ENCODE data around the gene KLHL6.

The KLHL6 gene

DNA sequence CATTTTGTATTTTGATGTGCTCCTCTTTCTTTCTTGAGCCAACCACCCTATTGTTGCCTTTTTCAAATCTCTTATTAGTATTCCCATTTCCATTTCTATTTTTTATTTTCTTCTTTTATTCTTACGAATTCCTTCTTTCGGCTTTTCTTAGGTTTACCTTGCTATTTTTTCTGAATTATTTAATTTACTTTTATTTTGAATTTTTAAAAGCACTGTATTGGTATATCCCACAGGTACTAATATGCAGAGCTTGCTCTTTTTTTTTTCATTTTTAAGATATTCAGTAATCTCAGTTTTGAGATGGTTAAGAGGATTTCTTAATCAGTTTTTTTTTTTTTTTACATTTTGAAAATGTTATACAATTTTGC, 108.7 kb downstream of the KLHL6 start:
- TF ChIP-seq GATA2 (IDR thresholded peaks at IDR 0.05; ENCODE audit: low read depth, low read length): no peak
- no peak for TF ChIP-seq GATA3 (IDR thresholded peaks at IDR 0.05; ENCODE audit: low read depth, low read length)

DNA sequence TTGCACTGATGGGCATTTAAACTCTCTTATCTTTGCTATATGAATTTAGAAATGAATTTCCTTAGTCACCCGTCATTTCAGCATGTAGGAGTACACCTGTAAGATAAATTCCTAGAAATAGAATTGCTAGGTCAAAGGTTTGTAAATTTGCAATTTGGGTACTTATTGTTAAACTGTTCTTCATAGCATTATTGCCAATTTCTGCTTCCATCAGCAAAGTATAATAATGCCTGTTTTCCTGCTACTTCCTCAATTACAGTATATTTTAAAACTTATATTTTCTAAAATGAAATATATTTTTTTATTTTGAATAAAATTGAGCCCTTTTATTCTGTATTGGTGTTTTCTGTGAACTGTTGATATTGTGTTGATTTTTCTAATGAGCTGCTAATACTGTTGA, 110.8 kb downstream of the KLHL6 start:
- TF ChIP-seq GATA2 (IDR thresholded peaks at IDR 0.05; ENCODE audit: low read depth, low read length) (no peak), GATA3 (IDR thresholded peaks at IDR 0.05; ENCODE audit: low read depth, low read length) (no peak)

DNA sequence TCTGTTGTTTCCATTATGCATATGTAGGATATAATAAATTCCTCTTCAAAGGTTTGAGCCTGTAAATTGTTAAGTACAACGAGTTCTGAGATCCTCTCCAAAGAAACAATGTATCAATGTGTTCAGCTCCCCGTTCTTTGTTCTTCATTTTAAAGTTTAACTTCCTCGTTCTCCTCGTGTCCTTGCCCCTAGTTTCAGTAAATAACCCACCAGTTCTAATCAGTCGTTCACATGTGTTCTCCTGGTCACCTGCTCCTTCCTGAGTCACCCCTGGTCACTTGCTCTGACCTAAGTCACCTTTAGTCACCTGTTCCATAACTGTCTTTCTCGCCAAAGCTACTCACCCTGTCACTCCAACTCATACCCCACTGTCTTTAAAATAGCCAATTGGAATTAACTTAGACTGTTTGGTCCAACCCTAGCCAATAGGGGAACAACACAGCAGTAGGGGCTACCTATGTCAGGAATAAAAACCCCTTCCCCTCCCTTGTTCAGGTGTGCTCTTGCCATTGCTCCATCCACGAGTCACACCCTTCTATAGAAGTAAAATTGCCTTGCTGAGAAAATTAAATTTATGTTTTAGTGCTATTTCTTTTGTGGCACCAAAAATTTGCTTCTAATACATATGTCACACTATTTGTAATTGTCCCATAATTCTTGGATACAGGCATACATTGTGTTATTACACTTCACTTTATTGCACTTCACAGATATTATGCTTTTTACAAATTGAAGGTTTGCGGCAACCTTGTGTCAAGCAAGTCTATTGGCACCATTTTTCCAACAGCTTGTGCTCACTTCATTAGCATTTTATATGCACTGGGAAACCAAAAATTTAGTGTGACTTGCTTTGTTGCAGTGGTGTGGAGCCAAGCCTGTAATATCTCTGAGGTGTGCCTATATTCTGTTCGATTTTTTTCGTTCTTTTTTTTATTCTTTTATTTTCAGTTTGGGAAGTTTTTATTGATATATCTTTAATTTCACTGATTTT, 111.8 kb downstream of the KLHL6 start:
- TF ChIP-seq GATA3 (IDR thresholded peaks at IDR 0.05; ENCODE audit: low read depth, low read length) (no peak), GATA2 (IDR thresholded peaks at IDR 0.05; ENCODE audit: low read depth, low read length) (no peak)

DNA sequence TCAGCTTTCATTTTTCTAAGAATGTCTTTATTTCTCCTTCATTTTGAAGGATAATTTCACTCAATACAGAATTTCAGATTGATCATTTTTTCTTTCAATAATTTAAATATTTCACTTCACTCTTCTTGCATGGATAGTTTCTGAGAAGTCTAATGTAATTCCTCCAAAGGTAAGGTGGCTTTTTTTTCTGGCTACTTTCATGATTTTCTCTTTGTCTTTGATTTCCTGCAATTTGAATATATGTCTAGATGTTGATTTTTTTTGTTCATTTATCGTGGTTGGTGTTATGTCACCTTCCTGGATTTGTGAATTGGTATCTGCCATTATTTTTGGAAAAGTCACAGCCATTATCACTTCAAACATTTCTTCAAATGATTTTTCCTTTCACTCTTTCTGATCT, 112.5 kb downstream of the KLHL6 start:
- TF ChIP-seq GATA2 (IDR thresholded peaks at IDR 0.05; ENCODE audit: low read depth, low read length) (no peak), GATA3 (IDR thresholded peaks at IDR 0.05; ENCODE audit: low read depth, low read length) (no peak)

DNA sequence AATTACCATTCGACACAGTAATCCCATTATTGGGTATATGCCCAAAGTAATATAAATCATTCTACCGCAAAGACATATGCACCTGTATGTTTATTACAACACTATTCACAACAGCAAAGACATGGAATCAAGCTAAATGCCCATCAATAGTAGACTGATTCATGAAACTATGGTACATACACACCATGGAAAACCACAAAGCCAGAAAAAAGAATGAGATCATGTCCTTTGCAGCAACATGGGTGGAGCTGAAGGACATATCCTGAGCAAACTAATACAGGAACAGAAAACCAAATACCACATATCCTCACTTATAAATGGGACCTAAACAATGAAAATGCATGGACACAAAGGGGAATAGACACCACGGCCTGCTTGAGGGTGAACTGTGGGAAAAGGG, 116.0 kb downstream of the KLHL6 start:
- TF ChIP-seq GATA3 (IDR thresholded peaks at IDR 0.05; ENCODE audit: low read depth, low read length) (no peak), GATA2 (IDR thresholded peaks at IDR 0.05; ENCODE audit: low read depth, low read length) (no peak)

DNA sequence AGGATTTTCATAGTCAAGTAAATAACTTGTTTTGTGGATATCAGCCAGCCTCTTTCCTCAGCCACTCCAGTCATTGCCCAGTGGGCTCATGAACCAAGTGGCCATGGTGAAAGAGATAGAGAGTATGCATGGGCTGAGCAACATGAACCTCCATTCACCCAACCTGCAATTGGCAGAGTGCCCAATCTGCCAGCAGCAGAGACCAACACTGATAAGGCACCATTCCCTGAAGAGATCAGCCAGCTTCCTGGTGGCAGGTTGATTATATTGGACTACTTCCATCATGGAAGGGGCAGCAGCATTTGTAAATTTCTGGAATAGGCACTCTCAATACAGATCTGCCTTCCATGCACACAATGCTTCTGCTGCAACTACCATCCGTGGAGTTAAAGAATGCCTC, 116.8 kb downstream of the KLHL6 start:
- TF ChIP-seq GATA3 (IDR thresholded peaks at IDR 0.05; ENCODE audit: low read depth, low read length): no peak
- TF ChIP-seq GATA2 (IDR thresholded peaks at IDR 0.05; ENCODE audit: low read depth, low read length): peak; percentile 26; the same call in 1 of the 2 replicates

DNA sequence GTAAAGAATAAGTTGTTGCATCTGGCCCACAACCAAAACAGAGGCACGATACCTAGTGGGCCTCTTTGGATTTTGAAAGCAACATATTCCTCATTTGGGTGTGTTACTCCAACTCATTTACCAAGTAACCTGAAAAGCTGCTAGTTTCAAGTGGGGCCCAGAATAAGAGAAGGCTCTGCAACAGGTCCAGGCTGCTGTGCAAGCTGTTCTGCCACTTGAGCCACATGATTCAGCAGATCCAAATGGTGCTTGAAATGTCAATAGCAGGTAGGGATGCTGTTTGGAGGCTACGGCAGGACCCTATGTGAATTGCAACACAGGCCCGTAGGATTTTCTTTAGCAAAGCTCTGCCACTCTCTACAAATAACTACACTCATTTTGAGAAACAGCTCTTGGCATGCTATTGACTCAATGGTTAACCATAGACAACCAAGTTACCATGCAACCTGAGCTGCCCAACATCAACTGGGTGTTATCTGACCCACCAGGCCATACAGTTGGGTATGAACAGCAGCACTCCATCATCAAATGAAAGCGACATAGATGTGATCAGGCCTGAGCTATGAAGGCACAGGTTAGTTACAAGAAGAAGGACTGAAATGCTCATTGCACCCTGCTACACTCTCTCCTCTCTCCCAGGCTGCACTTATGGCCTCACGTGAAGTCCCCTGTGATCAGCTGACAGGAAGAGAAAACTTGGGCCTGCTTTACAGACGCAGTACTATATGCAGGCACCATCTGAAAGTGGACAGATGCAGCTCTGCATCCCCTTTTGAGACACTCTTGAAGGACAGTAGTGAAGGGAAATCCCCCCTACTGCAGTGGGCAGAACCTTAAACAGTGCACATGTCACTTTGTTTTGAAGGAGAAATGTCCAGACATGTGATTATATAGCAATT, 117.6 kb downstream of the KLHL6 start:
- no peak for TF ChIP-seq GATA2 (IDR thresholded peaks at IDR 0.05; ENCODE audit: low read depth, low read length)
- no peak for TF ChIP-seq GATA3 (IDR thresholded peaks at IDR 0.05; ENCODE audit: low read depth, low read length)

Data from SH-SY5Y (cell line).